SK-N-SH (cell line): Measurements from ENCODE around the gene RCOR2. TPM values are rescaled to one million over a fixed set of nuclear protein-coding genes. Genes with fewer than 3 reads are reported as not detected.

Source experiments
- CTCF ChIA-PET: fragments of 300-600, 350-600 bp; formaldehyde crosslinking; extraction: SDS; loops from one replicate; lab custom pipeline; 2021; lab: Yijun Ruan, JAX
- POLR2A ChIA-PET: fragments of 350-600 bp; sonication (Branson Sonifier 250); formaldehyde crosslinking; extraction: SDS; loops from one replicate; lab custom pipeline; 2020; ENCODE audit warnings: antibody characterized with exemption, inconsistent platforms; lab: Yijun Ruan, JAX
- DNase-seq: peaks from one replicate; pipeline ENCODE4 v3.0.0; 2012
- H2AFZ ChIP-seq: fragments of 200-600 bp; sonication (generic); 2 replicates; pipeline ENCODE4 v1.8.1; 2016; ENCODE audit warnings: antibody characterized with exemption, mild to moderate bottlenecking, low read depth
- H3F3A ChIP-seq: fragments of 200-600 bp; sonication (generic); replicated peaks from 2 replicates; pipeline ENCODE3; 2016; ENCODE audit warnings: antibody characterized with exemption, mild to moderate bottlenecking; ENCODE audit not compliant: insufficient read depth
- H3K27ac ChIP-seq, 2 experiments: fragments of 200-500 bp in 1 of 2; fragments of 200-600 bp in 1 of 2; sonication (Bioruptor generic) in 1 of 2; sonication (generic), shearing (Covaris generic) in 1 of 2; 2 replicates each; pipeline versions ENCODE4 v1.5.1 to v1.6.1; 2014 to 2016; ENCODE audit warnings: low read depth in 2 of 2, inconsistent platforms in 1 of 2, low read length in 1 of 2, mild to moderate bottlenecking in 1 of 2, mixed read lengths in 1 of 2
- H3K27me3 ChIP-seq: fragments of 200-600 bp; sonication (generic), shearing (Covaris generic); 2 replicates; pipeline ENCODE4 v1.6.1; 2016; ENCODE audit warnings: mixed run types; ENCODE audit not compliant: insufficient read depth
- H3K36me3 ChIP-seq, 2 experiments: fragments of 200-500 bp in 1 of 2; fragments of 200-600 bp in 1 of 2; sonication (Bioruptor generic) in 1 of 2; sonication (generic) in 1 of 2; replicated peaks in 1 of 2; 2 replicates each; pipeline versions ENCODE3 to v1.5.1; 2014 to 2016; ENCODE audit warnings: low read length in 1 of 2, mild to moderate bottlenecking in 1 of 2; ENCODE audit not compliant: insufficient read depth in 2 of 2, control insufficient read depth in 1 of 2
- H3K4me1 ChIP-seq, 2 experiments: fragments of 200-500 bp in 1 of 2; fragments of 200-600 bp in 1 of 2; sonication (Bioruptor generic) in 1 of 2; sonication (generic), shearing (Covaris generic) in 1 of 2; 2 replicates each; pipeline versions ENCODE4 v1.5.1 to v1.6.1; 2014 to 2016; ENCODE audit warnings: low read depth in 1 of 2, low read length in 1 of 2, mixed run types in 1 of 2; ENCODE audit not compliant: insufficient read depth in 2 of 2, control insufficient read depth in 1 of 2
- H3K4me2 ChIP-seq: fragments of 200-600 bp; sonication (generic), shearing (Covaris generic); 2 replicates; pipeline ENCODE4 v1.6.1; 2017; ENCODE audit warnings: mixed run types
- H3K4me3 ChIP-seq, 2 experiments: fragments of 200-500 bp in 1 of 2; fragments of 200-600 bp in 1 of 2; sonication (Bioruptor generic) in 1 of 2; sonication (generic), shearing (Covaris generic) in 1 of 2; 2 replicates each; pipeline versions ENCODE4 v1.5.1 to v1.8.1; 2014 to 2016; ENCODE audit warnings: low read depth in 2 of 2, inconsistent platforms in 1 of 2, low read length in 1 of 2, mild to moderate bottlenecking in 1 of 2, mixed read lengths in 1 of 2, moderate library complexity in 1 of 2
- H3K79me2 ChIP-seq: fragments of 200-600 bp; sonication (generic); 2 replicates; pipeline ENCODE4 v1.8.1; 2017; ENCODE audit warnings: mild to moderate bottlenecking; ENCODE audit not compliant: insufficient read depth
- H3K9ac ChIP-seq: fragments of 200-600 bp; sonication (generic); 2 replicates; pipeline ENCODE4 v1.6.1; 2017; ENCODE audit warnings: mixed run types
- H3K9me2 ChIP-seq: fragments of 200-600 bp; sonication (generic); 2 replicates; pipeline ENCODE4 v1.6.1; 2017; ENCODE audit warnings: mixed run types
- H3K9me3 ChIP-seq: fragments of 200-600 bp; sonication (generic); 2 replicates; pipeline ENCODE4 v1.6.1; 2017; ENCODE audit warnings: mixed run types, mild to moderate bottlenecking, moderate library complexity
- H4K20me1 ChIP-seq: fragments of 200-600 bp; sonication (generic); 2 replicates; pipeline ENCODE4 v1.6.1; 2017; ENCODE audit warnings: mild to moderate bottlenecking, mixed run types; ENCODE audit not compliant: insufficient read depth
- EZH2phosphoT487 ChIP-seq: fragments of 200-600 bp; sonication (generic); IDR thresholded peaks from 2 replicates; pipeline ENCODE4 v1.6.1; 2017; ENCODE audit warnings: low read depth, mixed run types, mild to moderate bottlenecking, antibody characterized with exemption, moderate library complexity, borderline replicate concordance
- FOXJ3 ChIP-seq: sonication (generic); formaldehyde crosslinking; IDR thresholded peaks from 2 replicates; pipeline ENCODE4 v1.5.1; 2020; ENCODE audit warnings: mild to moderate bottlenecking, missing genetic modification reagents
- MEF2A ChIP-seq: IDR thresholded peaks from 2 replicates; pipeline ENCODE4 v1.4.0; 2012; ENCODE audit warnings: low read depth, borderline replicate concordance
- REST ChIP-seq: IDR thresholded peaks from 2 replicates; pipeline ENCODE4 v1.6.1; 2012; ENCODE audit warnings: mild to moderate bottlenecking, low read depth, low read length, moderate library complexity
- TCF12 ChIP-seq: IDR thresholded peaks from 2 replicates; pipeline ENCODE4 v1.4.0; 2012
- TEAD4 ChIP-seq: IDR thresholded peaks from 2 replicates; pipeline ENCODE4 v1.4.0; 2012; ENCODE audit warnings: mild to moderate bottlenecking, borderline replicate concordance; ENCODE audit not compliant: insufficient read depth
- USF2 ChIP-seq: fragments of 150-350 bp; IDR thresholded peaks from 2 replicates; pipeline ENCODE4 v1.6.1; 2017; ENCODE audit warnings: antibody characterized with exemption, low read length, low read depth, borderline replicate concordance
- YY1 ChIP-seq: IDR thresholded peaks from 2 replicates; pipeline ENCODE4 v1.4.0; 2012; ENCODE audit warnings: low read depth, mild to moderate bottlenecking
- WGBS: methylation state at CpG from one replicate; pipeline ENCODE4 v1.1.6; 2017; ENCODE audit warnings: low lambda C conversion rate; 5-methylcytosine and 5-hydroxymethylcytosine counted together
- polyA plus RNA-seq, 3 experiments: library from polyadenylated mRNA; depleted of rRNA; stranded (reverse); fragments of >200 nt; gene quantifications; 2 replicates each; pipeline ENCODE4 v1.2.3, GENCODE V29; 2012

RCOR2 gene
- polyA plus RNA-seq, 1 of the 3 experiments (the other 2 are of a cell fraction) = 1.1 TPM

GRCh38 chr11:63939397-63939891, 22.5 kb upstream of the RCOR2 start:
- H4K20me1 ChIP-seq = peaks cover 16% of the 10 kb centered on the region; the same call in 1 of the 2 replicates
- CTCF ChIA-PET = interaction anchor here (0.9 to 2.9 kb wide), 7 partner anchors 13 to 171 kb away, joined by 3 to 14 read pairs (median 3); partner anchors contain the start of genes RCOR2 and ZFTA

More at GRCh38 chr11:63939397-63939891, 22.5 kb upstream of the RCOR2 start:
- Histone ChIP-seq H3K4me2 (peak overlapping the region; percentile 99), H3K9ac (peak overlapping the region; percentile 79), H3K36me3 (peaks cover 0 to 2% of the 10 kb centered on the region in 2 experiments), H3K27me3 (no peaks in the 10 kb centered on the region), H3K9me2 (no peaks in the 10 kb centered on the region), H3K4me1 (peaks cover 12 to 17% of the 10 kb centered on the region in 2 experiments; a peak in 2 of 4 replicates), H3K9me3 (no peaks in the 10 kb centered on the region), H3K4me3 (peak overlapping the region; percentile 69 to 79), H2AFZ (peak overlapping the region; percentile 74; the same call in 1 of the 2 replicates), H3K79me2 (peaks cover 54% of the 10 kb centered on the region), H3F3A (no peaks in the 10 kb centered on the region), H3K27ac (peak overlapping the region; percentile 42 to 82; a peak in 3 of 4 replicates)
- TF ChIP-seq EZH2phosphoT487 (no peak), TEAD4 (no peak), YY1 (no peak), USF2 (no peak), MEF2A (no peak), FOXJ3 (CRISPR knock-in tag) (no peak), TCF12 (no peak), REST (no peak)
- 7% methylated on average over 22 of the region's 26 CpGs for WGBS
- POLR2A ChIA-PET = interaction anchor here (1.1 kb wide), 1 partner anchor 22 kb away, joined by 7 read pairs; the partner anchor contains the start of gene RCOR2
- no peak for DNase-seq
